HAP-1 (cell line): ENCODE measurements around the gene RAD51B.

ENCODE experiments used
- DNase-seq, 2 experiments: peaks; one replicate each; pipeline ENCODE4 v3.0.0-alpha.2; 2016 to 2020; ENCODE audit warnings: low spot score in 2 of 2
- H3K27me3 ChIP-seq: fragments of 250-450 bp; sonication (Bioruptor Pico); 2 replicates; pipeline ENCODE4 v1.5.1; 2020; ENCODE audit warnings: low read depth, mild to moderate bottlenecking, moderate library complexity
- H3K36me3 ChIP-seq: fragments of 250-450 bp; sonication (Bioruptor Pico); replicated peaks from 2 replicates; pipeline ENCODE4 v1.5.1; 2020; ENCODE audit warnings: mild to moderate bottlenecking
- H3K4me1 ChIP-seq: fragments of 250-450 bp; sonication (Bioruptor Pico); 2 replicates; pipeline ENCODE4 v1.5.1; 2020; ENCODE audit warnings: mild to moderate bottlenecking
- H3K4me3 ChIP-seq: fragments of 250-450 bp; sonication (Bioruptor Pico); 2 replicates; pipeline ENCODE4 v1.5.1; 2020; ENCODE audit warnings: mild to moderate bottlenecking, moderate library complexity
- H3K9me3 ChIP-seq: fragments of 250-450 bp; sonication (Bioruptor Pico); 2 replicates; pipeline ENCODE4 v1.5.1; 2020; ENCODE audit warnings: mild to moderate bottlenecking, moderate library complexity
- in situ Hi-C: fragments of 300-500 bp; cut with MboI; formaldehyde crosslinking; loops from 3 replicates; pipeline ENCODE4 v1.14.3; 2020; ENCODE audit warnings: low sequenced_read_pairs, inconsistent platforms, mixed read lengths

RAD51B gene

GRCh38 chr14:67934087-67934486, 114.5 kb downstream of the RAD51B start:
- DNase-seq: peak; percentile 60 to 94
- in situ Hi-C loops: loop anchor here (5.0 kb wide), 1 partner anchor 883 kb away; no protein-coding TSS in a partner anchor
- Histone ChIP-seq H3K36me3 (no peaks in the 10 kb centered on the region), H3K4me1 (peaks cover 22% of the 10 kb centered on the region), H3K9me3 (no peaks in the 10 kb centered on the region), H3K4me3 (no peak overlapping the region), H3K27me3 (no peaks in the 10 kb centered on the region)

GRCh38 chr14:67934862-67935261, 115.3 kb downstream of the RAD51B start:
- no peak for DNase-seq
- H3K9me3 ChIP-seq: no peaks in the 10 kb centered on the region
- no peaks in the 10 kb centered on the region for H3K27me3 ChIP-seq
- in situ Hi-C loops: loop anchor here (5.0 kb wide), 1 partner anchor 882 kb away; no protein-coding TSS in a partner anchor
- peaks cover 22% of the 10 kb centered on the region for H3K4me1 ChIP-seq
- H3K4me3 ChIP-seq: no peak overlapping the region
- no peaks in the 10 kb centered on the region for H3K36me3 ChIP-seq

GRCh38 chr14:67935371-67935770, 115.8 kb downstream of the RAD51B start:
- Histone ChIP-seq H3K27me3 (no peaks in the 10 kb centered on the region), H3K9me3 (no peaks in the 10 kb centered on the region), H3K4me1 (peaks cover 23% of the 10 kb centered on the region), H3K36me3 (no peaks in the 10 kb centered on the region), H3K4me3 (no peak overlapping the region)
- in situ Hi-C loops: no loop called here
- no peak for DNase-seq

- H3K36me3 ChIP-seq: no peaks in the 10 kb centered on the region
- H3K27me3 ChIP-seq: no peaks in the 10 kb centered on the region
- peaks cover 47% of the 10 kb centered on the region for H3K4me1 ChIP-seq
- H3K4me3 ChIP-seq: no peak overlapping the region
- in situ Hi-C loops: no loop called here
- H3K9me3 ChIP-seq: no peaks in the 10 kb centered on the region
- DNase-seq: peak in 1 of 2 experiments; percentile 92
These were observed 118.5 kb downstream of the RAD51B start for GRCh38 chr14:67938071-67938470.

- in situ Hi-C loops: loop anchor here (10.0 kb wide), 1 partner anchor 304 kb away; no protein-coding TSS in a partner anchor
- DNase-seq: peak; percentile 45 to 75
- Histone ChIP-seq H3K9me3 (no peaks in the 10 kb centered on the region), H3K4me1 (peaks cover 44% of the 10 kb centered on the region), H3K4me3 (no peak overlapping the region), H3K36me3 (no peaks in the 10 kb centered on the region), H3K27me3 (no peaks in the 10 kb centered on the region)
These were observed 121.2 kb downstream of the RAD51B start for GRCh38 chr14:67940486-67941455.

GRCh38 chr14:67941456-67942018, 122.0 kb downstream of the RAD51B start:
- DNase-seq: peak; percentile 58 to 83
- no peaks in the 10 kb centered on the region for H3K27me3 ChIP-seq
- in situ Hi-C loops: loop anchor here (10.0 kb wide), 1 partner anchor 303 kb away; no protein-coding TSS in a partner anchor
- no peaks in the 10 kb centered on the region for H3K36me3 ChIP-seq
- H3K9me3 ChIP-seq: no peaks in the 10 kb centered on the region
- H3K4me1 ChIP-seq: peaks cover 44% of the 10 kb centered on the region
- H3K4me3 ChIP-seq: no peak overlapping the region

GRCh38 chr14:67942080-67942710, 122.6 kb downstream of the RAD51B start:
- no peaks in the 10 kb centered on the region for H3K36me3 ChIP-seq
- H3K9me3 ChIP-seq: no peaks in the 10 kb centered on the region
- in situ Hi-C loops: loop anchor here (10.0 kb wide), 1 partner anchor 303 kb away; no protein-coding TSS in a partner anchor
- peaks cover 42% of the 10 kb centered on the region for H3K4me1 ChIP-seq
- no peak for DNase-seq
- H3K4me3 ChIP-seq: no peak overlapping the region
- no peaks in the 10 kb centered on the region for H3K27me3 ChIP-seq

GRCh38 chr14:67943947-67944346, 124.4 kb downstream of the RAD51B start:
- no peaks in the 10 kb centered on the region for H3K27me3 ChIP-seq
- peaks cover 26% of the 10 kb centered on the region for H3K4me1 ChIP-seq
- no peaks in the 10 kb centered on the region; the same call in 1 of the 2 replicates for H3K9me3 ChIP-seq
- H3K36me3 ChIP-seq: no peaks in the 10 kb centered on the region
- peak; percentile 72 to 86 for DNase-seq
- in situ Hi-C loops: loop anchor here (10.0 kb wide), 1 partner anchor 301 kb away; no protein-coding TSS in a partner anchor
- H3K4me3 ChIP-seq: no peak overlapping the region

- in situ Hi-C loops: loop anchor here (10.0 kb wide), 1 partner anchor 300 kb away; no protein-coding TSS in a partner anchor
- Histone ChIP-seq H3K4me1 (peaks cover 26% of the 10 kb centered on the region), H3K27me3 (no peaks in the 10 kb centered on the region), H3K36me3 (no peaks in the 10 kb centered on the region), H3K9me3 (peaks cover 5% of the 10 kb centered on the region; the same call in 1 of the 2 replicates), H3K4me3 (no peak overlapping the region)
- DNase-seq: no peak
These were observed 125.0 kb downstream of the RAD51B start for GRCh38 chr14:67944605-67945004.

GRCh38 chr14:67949771-67950170, 130.2 kb downstream of the RAD51B start:
- Histone ChIP-seq H3K27me3 (no peaks in the 10 kb centered on the region), H3K4me3 (no peak overlapping the region), H3K36me3 (no peaks in the 10 kb centered on the region), H3K4me1 (no peaks in the 10 kb centered on the region), H3K9me3 (peaks cover 5% of the 10 kb centered on the region; the same call in 1 of the 2 replicates)
- DNase-seq: no peak
- in situ Hi-C loops: loop anchor here (10.0 kb wide), 1 partner anchor 295 kb away; no protein-coding TSS in a partner anchor

GRCh38 chr14:67950386-67950785, 130.8 kb downstream of the RAD51B start:
- Histone ChIP-seq H3K9me3 (peaks cover 5% of the 10 kb centered on the region; the same call in 1 of the 2 replicates), H3K36me3 (no peaks in the 10 kb centered on the region), H3K4me3 (no peak overlapping the region), H3K4me1 (no peaks in the 10 kb centered on the region), H3K27me3 (no peaks in the 10 kb centered on the region)
- DNase-seq: no peak
- in situ Hi-C loops: no loop called here

GRCh38 chr14:67951529-67952135, 132.1 kb downstream of the RAD51B start:
- no peaks in the 10 kb centered on the region for H3K27me3 ChIP-seq
- peaks cover 5% of the 10 kb centered on the region; the same call in 1 of the 2 replicates for H3K9me3 ChIP-seq
- H3K36me3 ChIP-seq: no peaks in the 10 kb centered on the region
- no peak for DNase-seq
- no peak overlapping the region for H3K4me3 ChIP-seq
- no peaks in the 10 kb centered on the region for H3K4me1 ChIP-seq
- in situ Hi-C loops: no loop called here

- H3K4me3 ChIP-seq: no peak overlapping the region
- in situ Hi-C loops: no loop called here
- H3K36me3 ChIP-seq: no peaks in the 10 kb centered on the region
- no peak for DNase-seq
- H3K9me3 ChIP-seq: peaks cover 5% of the 10 kb centered on the region; the same call in 1 of the 2 replicates
- no peaks in the 10 kb centered on the region for H3K4me1 ChIP-seq
- no peaks in the 10 kb centered on the region for H3K27me3 ChIP-seq
These were observed 132.8 kb downstream of the RAD51B start for GRCh38 chr14:67952381-67952780.
